Adrenal gland (tissue), 12 donors: ENCODE measurements around the gene PIKFYVE. TPM values are rescaled to one million over a fixed set of nuclear protein-coding genes. Genes with fewer than 3 reads are reported as not detected.

ENCODE experiments used
- DNase-seq, 7 donors: peaks; one replicate each; pipeline ENCODE4 v3.0.0-alpha.2; 2019 to 2020
- H3K27ac ChIP-seq, 5 donors: fragments of 200-600 bp; sonication (generic) in 4 of 5; 1 replicate in 3 of 5; 2 replicates in 2 of 5; pipeline versions ENCODE4 v1.5.1 to v1.8.0; 2016 to 2020; ENCODE audit warnings: mild to moderate bottlenecking in 1 of 5
- H3K27me3 ChIP-seq: fragments of 200-600 bp; 2 replicates; pipeline ENCODE4 v1.8.0; 2021
- H3K36me3 ChIP-seq, 2 donors: fragments of 200-600 bp; replicated peaks in 1 of 2; 1 replicate in 1 of 2; 2 replicates in 1 of 2; pipeline versions ENCODE4 v1.5.1 to v1.8.0; 2018 to 2022
- H3K4me1 ChIP-seq, 2 donors: fragments of 200-600 bp; replicated peaks in 1 of 2; 1 replicate in 1 of 2; 2 replicates in 1 of 2; pipeline versions ENCODE4 v1.5.1 to v1.8.0; 2018 to 2021
- H3K4me3 ChIP-seq, 4 donors: fragments of 200-600 bp; sonication (generic) in 3 of 4; one replicate each; pipeline ENCODE4 v1.5.1; 2016 to 2018
- H3K9me3 ChIP-seq, 3 donors: fragments of 200-600 bp; sonication (generic) in 1 of 3; replicated peaks in 1 of 3; 1 replicate in 2 of 3; 2 replicates in 1 of 3; pipeline versions ENCODE4 v1.5.1 to v1.8.0; 2016 to 2021
- POLR2A ChIP-seq, 2 donors: fragments of 450-650 bp; IDR thresholded peaks; one replicate each; pipeline ENCODE4 v1.6.1; 2017; ENCODE audit warnings: antibody characterized with exemption in 2 of 2, mild to moderate bottlenecking in 2 of 2, moderate library complexity in 1 of 2
- WGBS, 4 donors: extraction: QIAGEN DNeasy Blood & Tissue Kit in 2 of 4; methylation state at CpG; one replicate each; pipeline versions ENCODE4 v1.1.5 to v1.1.7; 2013 to 2017; 5-methylcytosine and 5-hydroxymethylcytosine counted together
- intact Hi-C, 2 donors: fragments of 100-400 bp; cut with DNase I; formaldehyde crosslinking; loops; one replicate each; pipeline versions ENCODE4 v1.14.1 to v1.15.0; 2022 to 2023
- polyA plus RNA-seq, 3 donors: library from polyadenylated mRNA; stranded (reverse); fragments of 200-250 nt in 2 of 3; fragments of 350-450 nt in 1 of 3; fragmentation: Illumina TruSeq in 1 of 3; extraction: RNeasy Lipid Tissue Mini Kit (QIAGEN cat#74804) in 1 of 3; gene quantifications; one replicate each; pipeline ENCODE4 v1.2.3, GENCODE V29; 2013 to 2014
- total RNA-seq, 9 donors: library from RNA; depleted of rRNA in 4 of 9; stranded (reverse); fragments of >200 nt in 4 of 9; fragments of 120-200 nt in 1 of 9; fragmentation: NEBNext Ultra II Directional in 1 of 9; extraction: Animal tissue kit (Norgen Biotek cat#: 25700) in 1 of 9; gene quantifications; one replicate each; pipeline versions ENCODE4 v1.1.0 to v1.2.4, GENCODE V29; 2013 to 2023
- TF ChIP-seq, protein P1 (sequence below), 6 experiments: fragments of 450-650 bp in 4 of 6; fragments of 200-600 bp in 2 of 6; sonication (generic) in 1 of 6; IDR thresholded peaks; 1 replicate in 5 of 6; 2 replicates in 1 of 6; pipeline versions ENCODE4 v1.5.1 to v1.8.0; 2016 to 2021; ENCODE audit warnings: antibody characterized with exemption in 6 of 6, mild to moderate bottlenecking in 2 of 6, moderate library complexity in 1 of 6
- donor health status: healthy with polysubstance abuse.
- donor health status: Bipolar disorder and iron deficiency.
- donor health status: DM: yes; HTN: yes; CAD: no.
- donor health status: DM: no; HTN: no; CAD: no.
- donor health status: DM: no; HTN: no; CAD: no.
- donor health status: DM: yes; HTN: yes; CAD: no.

The PIKFYVE gene
- total and polyA plus RNA-seq, 12 donors, result 5.1 to 36.5 (median 25.3) TPM

DNA sequence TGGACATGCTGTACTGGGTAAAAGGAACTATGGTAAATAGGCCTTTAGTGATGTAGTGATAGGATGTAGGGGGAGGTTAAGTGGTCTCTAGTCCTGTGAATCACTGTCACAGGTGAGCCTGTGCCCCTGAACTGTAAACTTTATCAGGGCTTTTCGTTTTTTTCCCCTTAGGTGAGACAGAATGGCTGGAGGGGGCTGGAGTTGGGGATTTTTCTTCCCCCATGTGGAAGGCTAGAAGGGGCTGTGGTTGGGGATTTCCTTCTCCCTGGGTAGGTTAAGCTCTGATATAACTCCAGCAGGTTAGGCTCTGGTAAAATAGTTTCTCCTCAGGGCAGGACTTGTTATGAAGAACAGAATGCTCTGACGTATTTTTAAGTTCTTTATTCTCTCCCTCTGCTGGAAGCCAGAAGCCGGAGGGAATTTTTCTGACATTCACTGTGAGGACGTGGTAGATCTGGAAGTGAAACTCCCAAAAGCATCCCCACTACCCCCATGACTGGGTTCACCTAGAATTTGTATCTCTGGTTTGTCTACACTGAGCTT is 28.5 kb downstream of the PIKFYVE start:
- WGBS, 4 donors, result 68 to 82% (median 77%) methylated on average over 4 of the region's 4 CpGs
- DNase-seq, result no peak
- H3K27ac ChIP-seq, result no peak overlapping the region
- no peak overlapping the region for H3K4me3 ChIP-seq
- no peaks in the 10 kb centered on the region for H3K27me3 ChIP-seq
- peaks cover 0 to 22% of the 10 kb centered on the region in 2 donors for H3K36me3 ChIP-seq
- intact Hi-C loops, result no loop called here
- H3K9me3 ChIP-seq, result no peaks in the 10 kb centered on the region
- TF ChIP-seq, protein P1, sequence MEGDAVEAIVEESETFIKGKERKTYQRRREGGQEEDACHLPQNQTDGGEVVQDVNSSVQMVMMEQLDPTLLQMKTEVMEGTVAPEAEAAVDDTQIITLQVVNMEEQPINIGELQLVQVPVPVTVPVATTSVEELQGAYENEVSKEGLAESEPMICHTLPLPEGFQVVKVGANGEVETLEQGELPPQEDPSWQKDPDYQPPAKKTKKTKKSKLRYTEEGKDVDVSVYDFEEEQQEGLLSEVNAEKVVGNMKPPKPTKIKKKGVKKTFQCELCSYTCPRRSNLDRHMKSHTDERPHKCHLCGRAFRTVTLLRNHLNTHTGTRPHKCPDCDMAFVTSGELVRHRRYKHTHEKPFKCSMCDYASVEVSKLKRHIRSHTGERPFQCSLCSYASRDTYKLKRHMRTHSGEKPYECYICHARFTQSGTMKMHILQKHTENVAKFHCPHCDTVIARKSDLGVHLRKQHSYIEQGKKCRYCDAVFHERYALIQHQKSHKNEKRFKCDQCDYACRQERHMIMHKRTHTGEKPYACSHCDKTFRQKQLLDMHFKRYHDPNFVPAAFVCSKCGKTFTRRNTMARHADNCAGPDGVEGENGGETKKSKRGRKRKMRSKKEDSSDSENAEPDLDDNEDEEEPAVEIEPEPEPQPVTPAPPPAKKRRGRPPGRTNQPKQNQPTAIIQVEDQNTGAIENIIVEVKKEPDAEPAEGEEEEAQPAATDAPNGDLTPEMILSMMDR (IDR thresholded peaks at IDR 0.05), result no peak
- TF ChIP-seq POLR2A (IDR thresholded peaks at IDR 0.05), result no peak
- no peaks in the 10 kb centered on the region for H3K4me1 ChIP-seq

DNA sequence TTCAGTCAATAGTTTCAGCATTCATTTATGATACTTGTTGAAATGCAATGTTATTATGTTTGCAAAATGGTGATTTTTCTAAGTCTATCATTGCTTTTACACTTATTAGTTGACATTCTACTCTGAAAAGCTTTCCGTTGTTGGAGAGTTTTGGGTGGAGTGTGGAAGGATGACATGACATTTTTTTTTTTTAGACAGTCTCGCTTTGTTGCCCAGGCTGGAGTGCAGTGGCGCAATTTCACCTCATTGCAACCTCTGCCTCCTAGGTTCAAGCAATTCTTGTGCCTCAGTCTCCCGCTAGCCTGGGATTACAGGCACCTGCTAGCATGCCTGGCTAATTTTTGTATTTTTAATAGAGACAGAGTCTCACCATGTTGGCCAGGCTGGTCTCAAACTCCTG is 29.8 kb downstream of the PIKFYVE start:
- WGBS, 4 donors, result 86 to 97% (median 91%) methylated on average over 4 of the region's 4 CpGs
- H3K36me3 ChIP-seq, result peaks cover 0 to 26% of the 10 kb centered on the region in 2 donors
- no peaks in the 10 kb centered on the region for H3K27me3 ChIP-seq
- H3K9me3 ChIP-seq, result no peaks in the 10 kb centered on the region
- intact Hi-C loops, result no loop called here
- no peak for TF ChIP-seq POLR2A (IDR thresholded peaks at IDR 0.05)
- no peak for DNase-seq
- no peaks in the 10 kb centered on the region for H3K4me1 ChIP-seq
- H3K4me3 ChIP-seq, result no peak overlapping the region
- no peak overlapping the region for H3K27ac ChIP-seq

DNA sequence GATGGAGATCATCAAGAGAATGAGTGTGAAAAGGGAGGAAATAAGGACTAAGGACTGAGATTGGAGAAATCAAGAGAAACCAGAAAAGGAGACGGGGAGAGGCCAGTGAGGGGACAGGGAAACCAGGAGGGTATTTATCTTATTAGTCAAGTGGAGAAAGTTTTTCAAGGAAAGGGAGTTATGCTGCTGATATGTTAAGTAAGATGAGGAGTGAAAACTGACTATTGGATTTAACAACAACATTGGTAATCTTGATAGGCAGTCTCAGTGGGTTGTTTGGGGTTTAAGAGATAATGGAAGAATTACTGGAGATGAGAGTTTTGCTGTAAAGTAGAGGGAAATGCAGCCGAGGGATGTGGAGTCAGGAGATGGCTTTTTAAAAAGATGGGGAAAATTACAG is 30.6 kb downstream of the PIKFYVE start:
- H3K4me3 ChIP-seq, result no peak overlapping the region
- H3K36me3 ChIP-seq, result peaks cover 0 to 34% of the 10 kb centered on the region in 2 donors
- intact Hi-C loops, result no loop called here
- H3K27ac ChIP-seq, result no peak overlapping the region
- H3K27me3 ChIP-seq, result no peaks in the 10 kb centered on the region
- 95 to 99% (median 97%) methylated on average over 2 of the region's 2 CpGs for WGBS, 4 donors
- no peaks in the 10 kb centered on the region for H3K9me3 ChIP-seq
- TF ChIP-seq, protein P1 (IDR thresholded peaks at IDR 0.05), result no peak
- no peak for TF ChIP-seq POLR2A (IDR thresholded peaks at IDR 0.05)
- no peak for DNase-seq
- no peaks in the 10 kb centered on the region for H3K4me1 ChIP-seq

DNA sequence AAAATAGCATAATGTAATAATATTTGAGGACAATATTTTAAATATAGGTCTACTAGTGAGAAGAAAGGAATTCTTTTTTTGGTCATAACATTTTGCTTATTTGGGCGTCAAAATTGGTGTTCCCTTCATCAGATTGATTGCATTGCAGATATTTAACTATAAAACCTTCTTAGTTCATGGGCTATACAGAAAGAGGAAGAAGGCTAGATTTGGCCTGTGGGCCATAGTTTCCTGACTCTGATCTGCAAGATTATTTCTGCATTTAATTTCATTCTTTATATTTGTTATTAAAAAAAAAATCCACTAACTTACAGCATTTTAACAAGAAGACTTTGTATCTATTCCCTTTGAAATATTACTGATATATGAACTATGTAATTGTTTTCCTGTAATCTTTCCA is 31.9 kb downstream of the PIKFYVE start:
- intact Hi-C loops, result no loop called here
- WGBS, 4 donors, result 71 to 94% (median 89%) methylated on average over 1 of the region's 1 CpG
- Histone ChIP-seq H3K27ac (no peak overlapping the region), H3K36me3 (peaks cover 0 to 47% of the 10 kb centered on the region in 2 donors), H3K9me3 (no peaks in the 10 kb centered on the region), H3K4me1 (no peaks in the 10 kb centered on the region), H3K27me3 (no peaks in the 10 kb centered on the region), H3K4me3 (no peak overlapping the region)
- no peak for DNase-seq
- no peak for TF ChIP-seq POLR2A (IDR thresholded peaks at IDR 0.05)
- TF ChIP-seq, protein P1 (IDR thresholded peaks at IDR 0.05), result no peak
